NT2/D1 (cell line): ENCODE results near the gene BSPRY.

Experiments used
- DNase-seq: peaks from one replicate; pipeline ENCODE4 v3.0.0-alpha.2; 2011; ENCODE audit warnings: low read depth, low spot score
- H3K27me3 ChIP-seq: 2 replicates; pipeline ENCODE4 v1.6.0; 2011; ENCODE audit warnings: mild to moderate bottlenecking; ENCODE audit not compliant: insufficient read length, insufficient read depth
- H3K36me3 ChIP-seq: 2 replicates; pipeline ENCODE4 v1.6.1; 2011; ENCODE audit warnings: mild to moderate bottlenecking, low read length, mixed read lengths; ENCODE audit not compliant: insufficient read depth, insufficient read length
- H3K4me1 ChIP-seq: 2 replicates; pipeline ENCODE4 v1.5.1; 2011; ENCODE audit not compliant: insufficient read depth, insufficient read length
- H3K4me3 ChIP-seq: 2 replicates; pipeline ENCODE4 v1.5.1; 2011; ENCODE audit warnings: low read depth; ENCODE audit not compliant: insufficient read length
- H3K9ac ChIP-seq: 2 replicates; pipeline ENCODE4 v1.6.0; 2011; ENCODE audit warnings: low read depth; ENCODE audit not compliant: insufficient read length
- H3K9me3 ChIP-seq: 2 replicates; pipeline ENCODE4 v1.5.1; 2011; ENCODE audit warnings: mild to moderate bottlenecking, low read length; ENCODE audit not compliant: insufficient read depth
- SUZ12 ChIP-seq: IDR thresholded peaks from 2 replicates; pipeline ENCODE4 v1.6.1; 2011; ENCODE audit not compliant: insufficient read length, insufficient read depth; ENCODE audit errors: extremely low read depth
- YY1 ChIP-seq: IDR thresholded peaks from 2 replicates; pipeline ENCODE4 v1.6.1; 2011; ENCODE audit not compliant: insufficient read length, insufficient read depth
- ZNF274 ChIP-seq: IDR thresholded peaks from 2 replicates; pipeline ENCODE4 v1.6.1; 2011; ENCODE audit warnings: mild to moderate bottlenecking, low read depth, low read length

BSPRY gene

GRCh38 chr9:113322671-113323070 lies 26.7 kb upstream of the BSPRY start:
- Histone ChIP-seq H3K9me3 (no peaks in the 10 kb centered on the region), H3K9ac (no peak overlapping the region), H3K27me3 (no peaks in the 10 kb centered on the region), H3K36me3 (no peaks in the 10 kb centered on the region), H3K4me3 (no peak overlapping the region), H3K4me1 (no peaks in the 10 kb centered on the region)
- TF ChIP-seq ZNF274 = no peak
- TF ChIP-seq YY1 = no peak
- TF ChIP-seq SUZ12 = no peak
- no peak for DNase-seq

- Histone ChIP-seq H3K9me3 (no peaks in the 10 kb centered on the region), H3K4me1 (no peaks in the 10 kb centered on the region), H3K27me3 (no peaks in the 10 kb centered on the region), H3K36me3 (no peaks in the 10 kb centered on the region), H3K9ac (no peak overlapping the region), H3K4me3 (no peak overlapping the region)
- TF ChIP-seq YY1 (no peak), ZNF274 (no peak), SUZ12 (no peak)
- DNase-seq = no peak
These were observed 23.1 kb upstream of the BSPRY start for GRCh38 chr9:113326230-113326629.

- no peak for DNase-seq
- no peaks in the 10 kb centered on the region for H3K9me3 ChIP-seq
- TF ChIP-seq SUZ12 (no peak), ZNF274 (no peak), YY1 (no peak)
- H3K9ac ChIP-seq = no peak overlapping the region
- H3K4me3 ChIP-seq = no peak overlapping the region
- H3K27me3 ChIP-seq = no peaks in the 10 kb centered on the region
- H3K4me1 ChIP-seq = no peaks in the 10 kb centered on the region
- no peaks in the 10 kb centered on the region for H3K36me3 ChIP-seq
These were observed 21.1 kb upstream of the BSPRY start for GRCh38 chr9:113328045-113328782.

- Histone ChIP-seq H3K4me3 (no peak overlapping the region), H3K4me1 (no peaks in the 10 kb centered on the region), H3K9me3 (no peaks in the 10 kb centered on the region), H3K27me3 (no peaks in the 10 kb centered on the region), H3K36me3 (no peaks in the 10 kb centered on the region), H3K9ac (no peak overlapping the region)
- TF ChIP-seq YY1 (no peak), ZNF274 (no peak), SUZ12 (no peak)
- no peak for DNase-seq
These were observed 17.6 kb upstream of the BSPRY start for GRCh38 chr9:113331780-113332179.

GRCh38 chr9:113337714-113338113 lies 11.6 kb upstream of the BSPRY start:
- Histone ChIP-seq H3K4me3 (no peak overlapping the region), H3K27me3 (peaks cover 16% of the 10 kb centered on the region), H3K9ac (no peak overlapping the region), H3K9me3 (no peaks in the 10 kb centered on the region), H3K4me1 (no peaks in the 10 kb centered on the region), H3K36me3 (no peaks in the 10 kb centered on the region)
- DNase-seq = no peak
- TF ChIP-seq ZNF274 (no peak), YY1 (no peak), SUZ12 (no peak)

- no peaks in the 10 kb centered on the region for H3K36me3 ChIP-seq
- no peaks in the 10 kb centered on the region for H3K4me1 ChIP-seq
- peak within 1 kb of the TSS; percentile 92 for H3K9ac ChIP-seq
- peak within 1 kb of the TSS; percentile 86 for H3K4me3 ChIP-seq
- no peak for TF ChIP-seq YY1
- no peak for TF ChIP-seq ZNF274
- TF ChIP-seq SUZ12 = no peak
- peaks cover 16% of the 10 kb centered on the region for H3K27me3 ChIP-seq
- no peaks in the 10 kb centered on the region for H3K9me3 ChIP-seq
- DNase-seq = peak; percentile 90
These were observed 9.2 kb upstream of the BSPRY start, which contains the start of gene WDR31 for GRCh38 chr9:113340011-113340699. Gene WDR31, minus strand, starts transcription at chr9:113340275. Its CDS starts 8,253 bp downstream, at chr9:113332022.

GRCh38 chr9:113341712-113342410 lies 7.5 kb upstream of the BSPRY start:
- Histone ChIP-seq H3K4me1 (no peaks in the 10 kb centered on the region), H3K27me3 (peaks cover 16% of the 10 kb centered on the region), H3K4me3 (no peak overlapping the region), H3K9me3 (no peaks in the 10 kb centered on the region), H3K9ac (no peak overlapping the region), H3K36me3 (no peaks in the 10 kb centered on the region)
- DNase-seq = no peak
- TF ChIP-seq YY1 (no peak), ZNF274 (no peak)
